Endothelial cell of umbilical vein (primary cell): Measurements from ENCODE around the gene RAD51B. TPM values are rescaled to one million over a fixed set of nuclear protein-coding genes. Genes with fewer than 3 reads are reported as not detected.

ENCODE experiments used
- BruUV-seq: library from RNA; stranded (reverse); fragments of 400-500 nt; replicated peaks from 2 replicates; lab custom pipeline; 2021; lab: Mats Ljungman, UMichigan
- CTCF ChIA-PET: fragments of 300-600, 350-600 bp; sonication (Branson Sonifier 250); formaldehyde crosslinking; loops from one replicate; lab custom pipeline; 2021; ENCODE audit warnings: antibody characterized with exemption, inconsistent platforms; lab: Charles Lee
- POLR2A ChIA-PET: fragments of 300-600, 350-600 bp; sonication (Branson Sonifier 250); formaldehyde crosslinking; loops from one replicate; lab custom pipeline; 2021; ENCODE audit warnings: antibody characterized with exemption, inconsistent platforms; lab: Charles Lee
- DNase-seq: peaks from one replicate; pipeline ENCODE4 v3.0.0-alpha.2; 2011; ENCODE audit warnings: low read depth, low spot score
- FAIRE-seq: peaks from 2 replicates; lab custom pipeline; 2011; peaks lifted over from hg19 to GRCh38; lab: Jason Lieb, UNC
- H2AFZ ChIP-seq: 2 replicates; pipeline ENCODE4 v1.6.0; 2012; ENCODE audit warnings: low read depth, low read length, control low read depth, inconsistent platforms
- H3K27ac ChIP-seq: 2 replicates; pipeline ENCODE4 v1.5.1; 2011; ENCODE audit warnings: low read depth, mild to moderate bottlenecking, control low read depth, low read length, moderate library complexity; ENCODE audit not compliant: insufficient read depth
- H3K27me3 ChIP-seq, 2 experiments: 2 replicates each; pipeline versions ENCODE4 v1.6.0 to v1.6.1; 2011; ENCODE audit warnings: low read length in 2 of 2, mixed read lengths in 1 of 2; ENCODE audit not compliant: control insufficient read depth in 2 of 2, insufficient read depth in 2 of 2
- H3K36me3 ChIP-seq, 2 experiments: 2 replicates in 1 of 2; 3 replicates in 1 of 2; pipeline ENCODE4 v1.5.1; 2011; ENCODE audit warnings: low read length in 2 of 2, mild to moderate bottlenecking in 1 of 2, moderate library complexity in 1 of 2; ENCODE audit not compliant: control insufficient read depth in 2 of 2, insufficient read depth in 2 of 2; ENCODE audit errors: extremely low read depth in 1 of 2
- H3K4me1 ChIP-seq: 3 replicates; pipeline ENCODE4 v1.5.1; 2011; ENCODE audit warnings: mild to moderate bottlenecking, low read length; ENCODE audit not compliant: control insufficient read depth, insufficient read depth; ENCODE audit errors: extremely low read depth
- H3K4me2 ChIP-seq: 2 replicates; pipeline ENCODE4 v1.6.1; 2011; ENCODE audit warnings: low read length, control low read depth, mixed read lengths; ENCODE audit not compliant: insufficient read depth
- H3K4me3 ChIP-seq, 3 experiments: fragments of 200-600 bp in 1 of 3; sonication (generic), shearing (Covaris generic) in 1 of 3; replicated peaks in 1 of 3; 2 replicates each; pipeline ENCODE4 v1.5.1; 2011 to 2016; ENCODE audit warnings: control low read depth in 3 of 3, low read length in 3 of 3, mild to moderate bottlenecking in 2 of 3, inconsistent platforms in 1 of 3, low read depth in 1 of 3, moderate library complexity in 1 of 3; ENCODE audit not compliant: insufficient read depth in 1 of 3
- H3K79me2 ChIP-seq: 2 replicates; pipeline ENCODE4 v1.6.0; 2012; ENCODE audit warnings: low read length, inconsistent platforms; ENCODE audit not compliant: control insufficient read depth, insufficient read depth
- H3K9ac ChIP-seq: replicated peaks from 2 replicates; pipeline ENCODE3; 2011; ENCODE audit warnings: low read length, control low read depth; ENCODE audit not compliant: insufficient read depth; ENCODE audit errors: extremely low read depth
- H3K9me1 ChIP-seq: replicated peaks from 3 replicates; pipeline ENCODE4 v1.6.0; 2011; ENCODE audit warnings: mild to moderate bottlenecking, low read length; ENCODE audit not compliant: control insufficient read depth, insufficient read depth; ENCODE audit errors: extremely low read depth
- H3K9me3 ChIP-seq: replicated peaks from 2 replicates; pipeline ENCODE4 v1.5.1; 2012; ENCODE audit warnings: low read length, inconsistent platforms; ENCODE audit not compliant: control insufficient read depth, insufficient read depth
- H4K20me1 ChIP-seq: replicated peaks from 2 replicates; pipeline ENCODE3; 2011; ENCODE audit warnings: mild to moderate bottlenecking, low read length; ENCODE audit not compliant: control insufficient read depth, insufficient read depth; ENCODE audit errors: extremely low read depth
- CTCF ChIP-seq, 2 donors: IDR thresholded peaks; 1 replicate in 1 of 2; 2 replicates in 1 of 2; pipeline ENCODE4 v1.5.1; 2011; ENCODE audit warnings: low read length in 2 of 2, mild to moderate bottlenecking in 2 of 2, moderate library complexity in 2 of 2, control low read depth in 1 of 2, inconsistent platforms in 1 of 2, low read depth in 1 of 2; ENCODE audit not compliant: insufficient read depth in 1 of 2; ENCODE audit errors: extremely low read depth in 1 of 2
- EZH2 ChIP-seq: IDR thresholded peaks from 2 replicates; pipeline ENCODE4 v1.6.1; 2012; ENCODE audit warnings: borderline replicate concordance, low read depth, mild to moderate bottlenecking, moderate library complexity, low read length, inconsistent platforms; ENCODE audit not compliant: severe bottlenecking
- FOS ChIP-seq: IDR thresholded peaks from 2 replicates; pipeline ENCODE4 v1.6.1; 2011; ENCODE audit warnings: mild to moderate bottlenecking, low read length, moderate library complexity, borderline replicate concordance; ENCODE audit not compliant: insufficient read depth
- GATA2 ChIP-seq: IDR thresholded peaks from 2 replicates; pipeline ENCODE4 v1.7.0; 2011; ENCODE audit warnings: low read depth, mild to moderate bottlenecking, moderate library complexity, mixed read lengths, low read length; ENCODE audit not compliant: insufficient read length, insufficient read depth
- JUN ChIP-seq: IDR thresholded peaks from 2 replicates; pipeline ENCODE4 v1.6.1; 2011; ENCODE audit warnings: borderline replicate concordance, low read depth; ENCODE audit not compliant: insufficient read length, insufficient read depth
- MAX ChIP-seq: IDR thresholded peaks from 2 replicates; pipeline ENCODE4 v1.6.1; 2011; ENCODE audit not compliant: insufficient read depth, insufficient read length
- MYC ChIP-seq: IDR thresholded peaks from one replicate; pipeline ENCODE4 v1.6.1; 2011; ENCODE audit warnings: mild to moderate bottlenecking, low read depth, low read length
- POLR2A ChIP-seq: IDR thresholded peaks from 2 replicates; pipeline ENCODE4 v1.6.1; 2012; ENCODE audit warnings: low read depth, mild to moderate bottlenecking, control low read depth, low read length
- POLR2AphosphoS5 ChIP-seq: IDR thresholded peaks from 2 replicates; pipeline ENCODE4 v1.6.1; 2012; ENCODE audit warnings: low read depth, mild to moderate bottlenecking, control low read depth, low read length, moderate library complexity; ENCODE audit not compliant: insufficient read depth
- dilution Hi-C: fragments of 300-500 bp; cut with MboI; formaldehyde crosslinking; loops from one replicate; pipeline ENCODE4 v1.15.0; 2019; ENCODE audit warnings: low sequenced_read_pairs; ENCODE audit not compliant: extremely low pct_ligation_motif_present
- intact Hi-C: fragments of 100-400 bp; cut with micrococcal nuclease; formaldehyde crosslinking; loops from one replicate; pipeline ENCODE4 v1.10.0; 2022
- polyA plus RNA-seq, 4 experiments: library from polyadenylated mRNA; depleted of rRNA in 3 of 4; stranded (reverse) in 3 of 4; unstranded in 1 of 4; fragments of >200 nt; gene quantifications; 2 replicates each; pipeline versions ENCODE4 v1.2.1 to v1.2.3, GENCODE V29; 2011 to 2012; ENCODE audit warnings: missing spikeins in 1 of 4
- total RNA-seq: library from RNA; stranded (reverse); gene quantifications from 2 replicates; pipeline ENCODE4 v1.2.3, GENCODE V29; 2021

RAD51B gene
- total and polyA plus RNA-seq, 2 donors (not counting 3 experiments of a cell fraction or from before 2014, with no cell fraction given): 3.9 to 19.0 TPM

- Histone ChIP-seq H3K27me3 (no peaks in the 10 kb centered on the region), H3K4me3 (no peak overlapping the region), H3K4me1 (peaks cover 4% of the 10 kb centered on the region), H4K20me1 (no peaks in the 10 kb centered on the region), H3K9ac (no peak overlapping the region), H3K27ac (no peak overlapping the region), H3K36me3 (no peaks in the 10 kb centered on the region), H3K9me1 (no peaks in the 10 kb centered on the region), H3K79me2 (no peaks in the 10 kb centered on the region), H2AFZ (no peak overlapping the region), H3K9me3 (no peaks in the 10 kb centered on the region), H3K4me2 (no peak overlapping the region)
- DNase-seq (no peak), FAIRE-seq (no peak)
- dilution Hi-C loops: no loop called here
- POLR2A ChIA-PET: no interaction called here
- intact Hi-C loops: no loop called here
- no TSS peak for BruUV-seq
- TF ChIP-seq POLR2AphosphoS5 (no peak), GATA2 (no peak), EZH2 (no peak), POLR2A (no peak), CTCF (IDR thresholded peaks at IDR 0.05; ENCODE audit: extremely low read depth in 1 of 2, insufficient read depth in 1 of 2, low read depth in 1 of 2, low read length in 2 of 2) (no peak), JUN (no peak), FOS (no peak), MAX (no peak), MYC (no peak)
- CTCF ChIA-PET: interaction anchor here (1.8 kb wide), 1 partner anchor 9 kb away, joined by 5 read pairs; no protein-coding TSS in a partner anchor
Observed at GRCh38 chr14:68426661-68427549, 607.3 kb downstream of the RAD51B start.
